Measurements from ENCODE around the gene PAQR9. TPM values are rescaled to one million over a fixed set of nuclear protein-coding genes. Genes with fewer than 3 reads are reported as not detected.

Gene PAQR9
- total and polyA plus RNA-seq, 2 of the 13 experiments (the other 11 are each of a cell fraction or from before 2014, with no cell fraction given) = 3.7 to 10.3 TPM

DNA sequence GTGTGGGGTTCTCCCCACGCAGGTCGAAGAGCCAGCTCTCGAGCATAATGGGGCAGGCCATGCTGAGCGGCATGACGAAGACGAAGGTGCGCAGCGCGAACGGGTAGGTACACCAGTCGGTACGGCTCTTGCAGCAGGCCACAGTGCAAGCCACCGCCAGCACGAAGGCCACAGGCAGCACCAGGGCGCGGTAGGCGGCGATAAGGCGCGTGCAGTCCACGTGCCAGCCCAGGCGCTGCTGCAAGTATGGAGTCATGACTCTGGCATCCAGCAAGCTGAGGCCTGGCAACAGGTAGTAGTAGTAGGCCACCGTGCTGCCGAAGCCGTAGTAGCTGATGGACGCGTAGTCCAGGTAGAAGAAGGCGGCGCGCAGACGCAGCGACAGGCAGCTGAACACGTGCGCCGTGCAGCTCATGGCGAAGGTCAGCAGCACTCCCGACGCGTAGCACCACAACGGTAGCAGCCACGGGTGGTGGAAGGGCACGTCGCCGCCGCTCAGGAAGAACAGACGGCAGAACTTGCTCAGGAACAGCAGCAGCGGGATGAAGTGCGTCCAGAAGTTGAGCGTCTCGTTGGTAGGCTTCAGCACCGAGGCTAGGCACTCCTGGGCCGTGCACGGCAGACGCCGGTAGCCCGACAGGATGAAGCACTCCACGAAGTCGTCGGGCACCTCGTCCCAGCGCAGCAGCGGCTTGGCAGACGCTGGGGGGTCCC, 797 bp downstream of the PAQR9 start (continued):
- TF ChIP-seq, protein P1, sequence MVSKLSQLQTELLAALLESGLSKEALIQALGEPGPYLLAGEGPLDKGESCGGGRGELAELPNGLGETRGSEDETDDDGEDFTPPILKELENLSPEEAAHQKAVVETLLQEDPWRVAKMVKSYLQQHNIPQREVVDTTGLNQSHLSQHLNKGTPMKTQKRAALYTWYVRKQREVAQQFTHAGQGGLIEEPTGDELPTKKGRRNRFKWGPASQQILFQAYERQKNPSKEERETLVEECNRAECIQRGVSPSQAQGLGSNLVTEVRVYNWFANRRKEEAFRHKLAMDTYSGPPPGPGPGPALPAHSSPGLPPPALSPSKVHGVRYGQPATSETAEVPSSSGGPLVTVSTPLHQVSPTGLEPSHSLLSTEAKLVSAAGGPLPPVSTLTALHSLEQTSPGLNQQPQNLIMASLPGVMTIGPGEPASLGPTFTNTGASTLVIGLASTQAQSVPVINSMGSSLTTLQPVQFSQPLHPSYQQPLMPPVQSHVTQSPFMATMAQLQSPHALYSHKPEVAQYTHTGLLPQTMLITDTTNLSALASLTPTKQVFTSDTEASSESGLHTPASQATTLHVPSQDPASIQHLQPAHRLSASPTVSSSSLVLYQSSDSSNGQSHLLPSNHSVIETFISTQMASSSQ (IDR thresholded peaks at IDR 0.05; ENCODE audit: low read depth) = no peak
- TF ChIP-seq, protein P1 (CRISPR knock-in tag; IDR thresholded peaks at IDR 0.05; ENCODE audit: borderline replicate concordance) = no peak
- TF ChIP-seq, protein P2, sequence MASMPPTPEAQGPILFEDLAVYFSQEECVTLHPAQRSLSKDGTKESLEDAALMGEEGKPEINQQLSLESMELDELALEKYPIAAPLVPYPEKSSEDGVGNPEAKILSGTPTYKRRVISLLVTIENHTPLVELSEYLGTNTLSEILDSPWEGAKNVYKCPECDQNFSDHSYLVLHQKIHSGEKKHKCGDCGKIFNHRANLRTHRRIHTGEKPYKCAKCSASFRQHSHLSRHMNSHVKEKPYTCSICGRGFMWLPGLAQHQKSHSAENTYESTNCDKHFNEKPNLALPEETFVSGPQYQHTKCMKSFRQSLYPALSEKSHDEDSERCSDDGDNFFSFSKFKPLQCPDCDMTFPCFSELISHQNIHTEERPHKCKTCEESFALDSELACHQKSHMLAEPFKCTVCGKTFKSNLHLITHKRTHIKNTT (CRISPR knock-in tag; IDR thresholded peaks at IDR 0.05) = no peak
- TF ChIP-seq, protein P3, sequence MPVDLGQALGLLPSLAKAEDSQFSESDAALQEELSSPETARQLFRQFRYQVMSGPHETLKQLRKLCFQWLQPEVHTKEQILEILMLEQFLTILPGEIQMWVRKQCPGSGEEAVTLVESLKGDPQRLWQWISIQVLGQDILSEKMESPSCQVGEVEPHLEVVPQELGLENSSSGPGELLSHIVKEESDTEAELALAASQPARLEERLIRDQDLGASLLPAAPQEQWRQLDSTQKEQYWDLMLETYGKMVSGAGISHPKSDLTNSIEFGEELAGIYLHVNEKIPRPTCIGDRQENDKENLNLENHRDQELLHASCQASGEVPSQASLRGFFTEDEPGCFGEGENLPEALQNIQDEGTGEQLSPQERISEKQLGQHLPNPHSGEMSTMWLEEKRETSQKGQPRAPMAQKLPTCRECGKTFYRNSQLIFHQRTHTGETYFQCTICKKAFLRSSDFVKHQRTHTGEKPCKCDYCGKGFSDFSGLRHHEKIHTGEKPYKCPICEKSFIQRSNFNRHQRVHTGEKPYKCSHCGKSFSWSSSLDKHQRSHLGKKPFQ (CRISPR knock-in tag; IDR thresholded peaks at IDR 0.05; ENCODE audit: insufficient replicate concordance) = peak; percentile 55
- TF ChIP-seq ZNF292 (CRISPR knock-in tag; IDR thresholded peaks at IDR 0.05; ENCODE audit: borderline replicate concordance, low read depth) (no peak), ZNF547 (CRISPR knock-in tag; IDR thresholded peaks at IDR 0.05) (0 out of 2 replicates have a peak, but pooled peaks have one; percentile 38), HCFC1 (IDR thresholded peaks at IDR 0.05; ENCODE audit: low read depth, low read length) (no peak), ZNF747 (CRISPR knock-in tag; IDR thresholded peaks at IDR 0.05; ENCODE audit: borderline replicate concordance) (no peak; the same call in 1 of the 2 replicates), ZSCAN31 (CRISPR knock-in tag; IDR thresholded peaks at IDR 0.05; ENCODE audit: low read depth) (no peak; the same call in 1 of the 2 replicates), SRY (CRISPR knock-in tag; IDR thresholded peaks at IDR 0.05) (peak; percentile 99), ZFYVE20 (CRISPR knock-in tag; IDR thresholded peaks at IDR 0.05; ENCODE audit: borderline replicate concordance, low read depth) (peak; percentile 86; the same call in 1 of the 2 replicates), CBX5 (CRISPR knock-in tag; IDR thresholded peaks at IDR 0.05; ENCODE audit: borderline replicate concordance) (no peak), HIVEP1 (CRISPR knock-in tag; IDR thresholded peaks at IDR 0.05) (no peak)
- TF ChIP-seq, protein P4, sequence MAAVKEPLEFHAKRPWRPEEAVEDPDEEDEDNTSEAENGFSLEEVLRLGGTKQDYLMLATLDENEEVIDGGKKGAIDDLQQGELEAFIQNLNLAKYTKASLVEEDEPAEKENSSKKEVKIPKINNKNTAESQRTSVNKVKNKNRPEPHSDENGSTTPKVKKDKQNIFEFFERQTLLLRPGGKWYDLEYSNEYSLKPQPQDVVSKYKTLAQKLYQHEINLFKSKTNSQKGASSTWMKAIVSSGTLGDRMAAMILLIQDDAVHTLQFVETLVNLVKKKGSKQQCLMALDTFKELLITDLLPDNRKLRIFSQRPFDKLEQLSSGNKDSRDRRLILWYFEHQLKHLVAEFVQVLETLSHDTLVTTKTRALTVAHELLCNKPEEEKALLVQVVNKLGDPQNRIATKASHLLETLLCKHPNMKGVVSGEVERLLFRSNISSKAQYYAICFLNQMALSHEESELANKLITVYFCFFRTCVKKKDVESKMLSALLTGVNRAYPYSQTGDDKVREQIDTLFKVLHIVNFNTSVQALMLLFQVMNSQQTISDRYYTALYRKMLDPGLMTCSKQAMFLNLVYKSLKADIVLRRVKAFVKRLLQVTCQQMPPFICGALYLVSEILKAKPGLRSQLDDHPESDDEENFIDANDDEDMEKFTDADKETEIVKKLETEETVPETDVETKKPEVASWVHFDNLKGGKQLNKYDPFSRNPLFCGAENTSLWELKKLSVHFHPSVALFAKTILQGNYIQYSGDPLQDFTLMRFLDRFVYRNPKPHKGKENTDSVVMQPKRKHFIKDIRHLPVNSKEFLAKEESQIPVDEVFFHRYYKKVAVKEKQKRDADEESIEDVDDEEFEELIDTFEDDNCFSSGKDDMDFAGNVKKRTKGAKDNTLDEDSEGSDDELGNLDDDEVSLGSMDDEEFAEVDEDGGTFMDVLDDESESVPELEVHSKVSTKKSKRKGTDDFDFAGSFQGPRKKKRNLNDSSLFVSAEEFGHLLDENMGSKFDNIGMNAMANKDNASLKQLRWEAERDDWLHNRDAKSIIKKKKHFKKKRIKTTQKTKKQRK (IDR thresholded peaks at IDR 0.05; ENCODE audit: low read length) = no peak
- TF ChIP-seq, protein P5, sequence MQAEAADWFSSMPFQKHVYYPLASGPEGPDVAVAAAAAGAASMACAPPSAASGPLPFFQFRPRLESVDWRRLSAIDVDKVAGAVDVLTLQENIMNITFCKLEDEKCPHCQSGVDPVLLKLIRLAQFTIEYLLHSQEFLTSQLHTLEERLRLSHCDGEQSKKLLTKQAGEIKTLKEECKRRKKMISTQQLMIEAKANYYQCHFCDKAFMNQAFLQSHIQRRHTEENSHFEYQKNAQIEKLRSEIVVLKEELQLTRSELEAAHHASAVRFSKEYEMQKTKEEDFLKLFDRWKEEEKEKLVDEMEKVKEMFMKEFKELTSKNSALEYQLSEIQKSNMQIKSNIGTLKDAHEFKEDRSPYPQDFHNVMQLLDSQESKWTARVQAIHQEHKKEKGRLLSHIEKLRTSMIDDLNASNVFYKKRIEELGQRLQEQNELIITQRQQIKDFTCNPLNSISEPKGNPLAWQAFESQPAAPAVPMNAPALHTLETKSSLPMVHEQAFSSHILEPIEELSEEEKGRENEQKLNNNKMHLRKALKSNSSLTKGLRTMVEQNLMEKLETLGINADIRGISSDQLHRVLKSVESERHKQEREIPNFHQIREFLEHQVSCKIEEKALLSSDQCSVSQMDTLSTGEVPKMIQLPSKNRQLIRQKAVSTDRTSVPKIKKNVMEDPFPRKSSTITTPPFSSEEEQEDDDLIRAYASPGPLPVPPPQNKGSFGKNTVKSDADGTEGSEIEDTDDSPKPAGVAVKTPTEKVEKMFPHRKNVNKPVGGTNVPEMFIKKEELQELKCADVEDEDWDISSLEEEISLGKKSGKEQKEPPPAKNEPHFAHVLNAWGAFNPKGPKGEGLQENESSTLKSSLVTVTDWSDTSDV (CRISPR knock-in tag; IDR thresholded peaks at IDR 0.05) = peak; percentile 91
